GM12801 (cell line): ENCODE measurements around the gene ARHGDIB.

Source experiments
- CTCF ChIP-seq: IDR thresholded peaks from one replicate; pipeline ENCODE4 v1.5.1; 2011; ENCODE audit warnings: control low read depth; ENCODE audit not compliant: insufficient read length; ENCODE audit errors: extremely low read depth

Gene ARHGDIB

GRCh38 chr12:14992673-14993072, 31.3 kb upstream of the ARHGDIB start:
- TF ChIP-seq CTCF: no peak

GRCh38 chr12:14991069-14991468, 29.7 kb upstream of the ARHGDIB start:
- no peak for TF ChIP-seq CTCF

GRCh38 chr12:14989790-14990189, 28.4 kb upstream of the ARHGDIB start:
- no peak for TF ChIP-seq CTCF

GRCh38 chr12:14988035-14988434, 26.6 kb upstream of the ARHGDIB start:
- TF ChIP-seq CTCF: no peak

- no peak for TF ChIP-seq CTCF
Measured at GRCh38 chr12:14986449-14986848, 25.0 kb upstream of the ARHGDIB start.

GRCh38 chr12:14984766-14985285, 23.4 kb upstream of the ARHGDIB start:
- no peak for TF ChIP-seq CTCF

GRCh38 chr12:14984036-14984435, 22.6 kb upstream of the ARHGDIB start:
- no peak for TF ChIP-seq CTCF

GRCh38 chr12:14982991-14983390, 21.6 kb upstream of the ARHGDIB start:
- TF ChIP-seq CTCF: no peak
